ENCODE measurements around the gene TMPRSS2. TPM values are rescaled to one million over a fixed set of nuclear protein-coding genes. Genes with fewer than 3 reads are reported as not detected.
A peak's percentile ranks its signal among the peaks of the same experiment; 100 is the strongest.

Gene TMPRSS2
- total RNA-seq (not detected in 2 replicates), polyA plus RNA-seq (not detected in 2 replicates), polyA minus RNA-seq (0.50 TPM in 1 of 2 replicates, not detected in the other)
- not detected for total RNA-seq (2013)

DNA sequence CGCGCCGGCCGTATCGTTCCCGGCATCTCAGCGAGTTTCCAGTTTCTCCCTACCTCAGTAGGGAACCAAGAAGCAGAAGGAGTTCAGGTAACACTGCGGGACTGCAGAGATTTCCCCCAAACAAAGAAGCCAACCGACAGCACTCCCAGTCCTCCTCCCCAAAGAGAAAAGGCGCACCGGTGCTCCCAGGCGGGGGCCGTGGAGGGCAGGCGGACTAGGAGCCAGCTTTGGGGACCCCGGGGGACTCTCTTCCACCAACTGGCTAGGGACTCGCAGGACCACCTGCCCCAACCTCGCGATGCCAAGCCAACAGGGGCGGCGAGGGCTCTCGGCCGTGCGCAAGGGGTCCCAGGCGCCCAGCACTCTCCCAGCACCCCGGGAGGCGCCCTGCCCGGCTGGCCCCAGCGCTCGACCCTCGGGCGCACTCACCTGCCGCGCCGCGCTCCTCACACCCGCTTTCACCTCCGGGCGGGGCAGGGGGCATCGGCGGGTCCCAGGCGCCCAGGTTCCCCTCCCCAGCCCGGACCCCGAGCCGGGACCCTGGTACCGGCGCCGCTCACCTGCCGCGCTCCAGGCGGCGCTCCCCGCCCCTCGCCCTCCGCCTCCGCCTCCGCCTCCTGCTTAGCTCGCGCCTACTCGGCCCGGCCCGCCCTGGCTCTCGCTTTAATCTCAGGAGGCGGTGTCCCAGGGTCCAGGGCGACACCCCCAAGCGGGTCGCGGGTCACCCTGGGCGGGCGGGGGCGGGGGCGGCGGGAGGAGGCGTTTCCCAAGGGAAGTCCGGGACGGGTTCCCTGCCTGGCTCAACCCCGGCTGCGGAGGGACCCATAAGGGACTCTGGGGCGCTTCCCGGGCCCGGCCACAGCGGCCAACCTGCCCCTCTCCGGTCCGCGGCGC, at the start of gene TMPRSS2:
Gene TMPRSS2 (minus strand): TSS at position 638 of the 894 bp plus-strand sequence. CDS start 10,025 bp downstream, outside the sequence.
- Histone ChIP-seq H4K20me1 (ENCODE audit: control insufficient read depth, insufficient read depth, low read length, poor library complexity, severe bottlenecking) (no peaks in the 10 kb centered on the region), H3K4me2 (replicated peaks; ENCODE audit: low read depth, low read length, poor library complexity, severe bottlenecking) (no peak within 1 kb of the TSS), H3K36me3 (replicated peaks in 1 of 2; ENCODE audit: control extremely low read depth in 1 of 2, control insufficient read depth in 1 of 2, extremely low read depth in 1 of 2, insufficient read depth in 2 of 2, low read length in 1 of 2) (no peaks in the 10 kb centered on the region), H3K4me1 (ENCODE audit: control insufficient read depth in 2 of 2, insufficient read depth in 2 of 2, low read length in 2 of 2) (no peaks in the 10 kb centered on the region), H2AFZ (ENCODE audit: insufficient read depth, low read depth, low read length, poor library complexity, severe bottlenecking) (no peak within 1 kb of the TSS), H3K9me3 (ENCODE audit: control extremely low read depth in 1 of 3, control insufficient read depth in 2 of 3, insufficient read depth in 1 of 3, low read length in 2 of 3) (no peaks in the 10 kb centered on the region), H3K27ac (ENCODE audit: low read length in 2 of 2) (no peak within 1 kb of the TSS), H3K9ac (ENCODE audit: low read length) (no peak within 1 kb of the TSS), H3K27me3 (replicated peaks in 1 of 4; ENCODE audit: control extremely low read depth in 1 of 4, control insufficient read depth in 3 of 4, insufficient read depth in 4 of 4, low read length in 3 of 4) (peaks cover 0 to 39% (median 4%) of the 10 kb centered on the region in 4 experiments), H3K4me3 (ENCODE audit: control extremely low read depth in 1 of 5, extremely low read depth in 1 of 5, insufficient read depth in 1 of 5, low read depth in 2 of 5, low read length in 4 of 5) (no peak within 1 kb of the TSS), H3K79me2 (ENCODE audit: control insufficient read depth, insufficient read depth, low read length) (no peaks in the 10 kb centered on the region)
- ATAC-seq (ENCODE audit: low read depth): no peak
- H3K27ac Mint-ChIP-seq: no peak within 1 kb of the TSS
- H3K4me3 Mint-ChIP-seq: no peak within 1 kb of the TSS
- no peaks in the 10 kb centered on the region for H3K4me1 Mint-ChIP-seq
- ChIA-PET CTCF (no interaction called here), POLR2A (no interaction called here)
- intact Hi-C loops (cut with micrococcal nuclease): no loop called here
- peaks cover 51% of the 10 kb centered on the region for H3K27me3 Mint-ChIP-seq
- TF ChIP-seq EZH2 (IDR thresholded peaks at IDR 0.05; ENCODE audit: borderline replicate concordance, insufficient read depth, low read depth, low read length, poor library complexity, severe bottlenecking): no peak
- TF ChIP-seq, protein P1, sequence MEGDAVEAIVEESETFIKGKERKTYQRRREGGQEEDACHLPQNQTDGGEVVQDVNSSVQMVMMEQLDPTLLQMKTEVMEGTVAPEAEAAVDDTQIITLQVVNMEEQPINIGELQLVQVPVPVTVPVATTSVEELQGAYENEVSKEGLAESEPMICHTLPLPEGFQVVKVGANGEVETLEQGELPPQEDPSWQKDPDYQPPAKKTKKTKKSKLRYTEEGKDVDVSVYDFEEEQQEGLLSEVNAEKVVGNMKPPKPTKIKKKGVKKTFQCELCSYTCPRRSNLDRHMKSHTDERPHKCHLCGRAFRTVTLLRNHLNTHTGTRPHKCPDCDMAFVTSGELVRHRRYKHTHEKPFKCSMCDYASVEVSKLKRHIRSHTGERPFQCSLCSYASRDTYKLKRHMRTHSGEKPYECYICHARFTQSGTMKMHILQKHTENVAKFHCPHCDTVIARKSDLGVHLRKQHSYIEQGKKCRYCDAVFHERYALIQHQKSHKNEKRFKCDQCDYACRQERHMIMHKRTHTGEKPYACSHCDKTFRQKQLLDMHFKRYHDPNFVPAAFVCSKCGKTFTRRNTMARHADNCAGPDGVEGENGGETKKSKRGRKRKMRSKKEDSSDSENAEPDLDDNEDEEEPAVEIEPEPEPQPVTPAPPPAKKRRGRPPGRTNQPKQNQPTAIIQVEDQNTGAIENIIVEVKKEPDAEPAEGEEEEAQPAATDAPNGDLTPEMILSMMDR (IDR thresholded peaks at IDR 0.05): no peak
- 6% methylated on average over 85 of the region's 85 CpGs for WGBS (ENCODE audit: insufficient coverage)
- H3K9me3 Mint-ChIP-seq (ENCODE audit: insufficient read depth): no peaks in the 10 kb centered on the region
- DNase-seq: peak; percentile 4

DNA sequence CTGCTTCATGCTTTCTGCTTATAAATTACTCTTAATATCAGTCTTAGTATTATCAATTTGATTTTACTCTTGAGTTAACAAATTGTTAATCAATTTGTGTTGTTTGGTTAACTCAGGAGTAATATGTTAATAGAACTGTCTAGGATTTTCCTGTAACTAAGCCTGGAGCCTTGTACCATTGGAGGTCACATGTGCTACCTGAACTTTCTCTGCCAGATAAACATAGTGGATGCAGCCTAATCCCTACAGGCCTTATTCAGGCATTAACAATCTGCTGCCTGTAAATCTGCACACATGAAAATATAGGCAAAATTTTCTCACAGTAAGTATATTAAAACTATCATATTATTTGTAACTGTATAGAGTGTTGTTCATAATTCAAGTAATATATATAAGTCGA, 47.1 kb upstream of the TMPRSS2 start:
- no peak overlapping the region for H3K4me3 ChIP-seq (ENCODE audit: control extremely low read depth in 1 of 5, extremely low read depth in 1 of 5, insufficient read depth in 1 of 5, low read depth in 2 of 5, low read length in 4 of 5)
- intact Hi-C loops (cut with micrococcal nuclease): no loop called here
- H3K27ac ChIP-seq (ENCODE audit: low read length in 2 of 2): no peak overlapping the region
- no peak for TF ChIP-seq EZH2 (IDR thresholded peaks at IDR 0.05; ENCODE audit: borderline replicate concordance, insufficient read depth, low read depth, low read length, poor library complexity, severe bottlenecking)
- TF ChIP-seq, protein P1 (IDR thresholded peaks at IDR 0.05): no peak
- no peaks in the 10 kb centered on the region for H3K4me1 ChIP-seq (ENCODE audit: control insufficient read depth in 2 of 2, insufficient read depth in 2 of 2, low read length in 2 of 2)
- no peaks in the 10 kb centered on the region for H4K20me1 ChIP-seq (ENCODE audit: control insufficient read depth, insufficient read depth, low read length, poor library complexity, severe bottlenecking)
- H3K27me3 ChIP-seq (replicated peaks in 1 of 4; ENCODE audit: control extremely low read depth in 1 of 4, control insufficient read depth in 3 of 4, insufficient read depth in 4 of 4, low read length in 3 of 4): peaks cover 0 to 8% (median 2%) of the 10 kb centered on the region in 4 experiments
- ATAC-seq (ENCODE audit: low read depth): no peak
- no peak for DNase-seq
- Mint-ChIP-seq H3K4me1 (no peaks in the 10 kb centered on the region), H3K27me3 (peaks cover 29% of the 10 kb centered on the region), H3K9me3 (ENCODE audit: insufficient read depth) (no peaks in the 10 kb centered on the region), H3K27ac (no peak overlapping the region), H3K4me3 (no peak overlapping the region)
- H3K4me2 ChIP-seq (replicated peaks; ENCODE audit: low read depth, low read length, poor library complexity, severe bottlenecking): no peak overlapping the region
- WGBS (ENCODE audit: insufficient coverage): no CpG with 5 or more reads among the region's 1 CpG
- ChIA-PET CTCF (no interaction called here), POLR2A (no interaction called here)
- H3K9me3 ChIP-seq (ENCODE audit: control extremely low read depth in 1 of 3, control insufficient read depth in 2 of 3, insufficient read depth in 1 of 3, low read length in 2 of 3): no peaks in the 10 kb centered on the region
- no peaks in the 10 kb centered on the region for H3K79me2 ChIP-seq (ENCODE audit: control insufficient read depth, insufficient read depth, low read length)
- no peak overlapping the region for H2AFZ ChIP-seq (ENCODE audit: insufficient read depth, low read depth, low read length, poor library complexity, severe bottlenecking)
- H3K36me3 ChIP-seq (replicated peaks in 1 of 2; ENCODE audit: control extremely low read depth in 1 of 2, control insufficient read depth in 1 of 2, extremely low read depth in 1 of 2, insufficient read depth in 2 of 2, low read length in 1 of 2): no peaks in the 10 kb centered on the region
- H3K9ac ChIP-seq (ENCODE audit: low read length): no peak overlapping the region

Measured in B cell (primary cell).